K562 (cell line): ENCODE measurements around the gene SALL2. TPM values are rescaled to one million over a fixed set of nuclear protein-coding genes. Genes with fewer than 3 reads are reported as not detected.

ENCODE experiments used
- CBX5 ChIP-seq: IDR thresholded peaks from 2 replicates; pipeline ENCODE4 v1.6.1; 2014; ENCODE audit warnings: low read depth, borderline replicate concordance
- CHD7 ChIP-seq: fragments of 200-600 bp; sonication (generic); IDR thresholded peaks from one replicate; pipeline ENCODE4 v1.6.1; 2012; ENCODE audit warnings: mild to moderate bottlenecking, low read depth, low read length, inconsistent platforms
- DACH1 ChIP-seq: fragments of 450-650 bp; IDR thresholded peaks from 2 replicates; pipeline ENCODE4 v1.6.1; 2018; ENCODE audit not compliant: partially characterized antibody
- GTF3C2 ChIP-seq: IDR thresholded peaks from 3 replicates; pipeline ENCODE4 v1.6.1; 2011; ENCODE audit warnings: borderline replicate concordance, mild to moderate bottlenecking, moderate library complexity; ENCODE audit not compliant: insufficient read length; ENCODE audit errors: extremely low read depth
- HDAC1 ChIP-seq, 2 experiments: fragments of 450-650 bp; IDR thresholded peaks; 2 replicates each; pipeline ENCODE4 v1.6.1; 2016 to 2017; ENCODE audit warnings: inconsistent platforms in 1 of 2, mild to moderate bottlenecking in 1 of 2, moderate library complexity in 1 of 2
- HSF4 ChIP-seq: fragments of 250-450 bp; sonication (Bioruptor Pico); IDR thresholded peaks from 2 replicates; pipeline ENCODE4 v2.1.2; 2022; ENCODE audit warnings: mild to moderate bottlenecking, moderate library complexity, borderline replicate concordance
- SPI1 ChIP-seq: IDR thresholded peaks from 2 replicates; pipeline ENCODE4 v1.6.1; 2011; ENCODE audit warnings: low read depth, low read length, control low read depth, borderline replicate concordance
- SREBF1 ChIP-seq: fragments of 150-350 bp; IDR thresholded peaks from 2 replicates; pipeline ENCODE4 v1.6.1; 2014; ENCODE audit warnings: antibody characterized with exemption, low read depth, low read length, borderline replicate concordance
- TARDBP ChIP-seq: fragments of 450-650 bp; IDR thresholded peaks from 2 replicates; pipeline ENCODE4 v1.6.1; 2016
- U2AF2 ChIP-seq: fragments of 200-400 bp; formaldehyde crosslinking; optimal IDR thresholded peaks from 2 replicates; pipeline ENCODE3; 2017; ENCODE audit warnings: low read depth, mild to moderate bottlenecking, low read length
- ZNF217 ChIP-seq: sonication (generic); formaldehyde crosslinking; IDR thresholded peaks from 2 replicates; pipeline ENCODE4 v1.8.0; 2022; ENCODE audit warnings: mild to moderate bottlenecking, missing genetic modification reagents
- polyA plus RNA-seq, 8 experiments: library from polyadenylated mRNA; depleted of rRNA in 4 of 8; stranded (reverse) in 5 of 8; unstranded in 3 of 8; fragments of >200 nt; fragmentation: Nextera tagmentation in 2 of 8; fragmentation: Illumina TruSeq in 1 of 8; extraction: Ambion mirVana in 2 of 8; extraction: Trizol in 1 of 8; gene quantifications; 2 replicates each; pipeline versions ENCODE4 v1.2.1 to v1.2.3, GENCODE V29; 2011 to 2014; ENCODE audit warnings: inconsistent platforms in 1 of 8, missing spikeins in 1 of 8
- total RNA-seq, 7 experiments: library from RNA; depleted of rRNA in 6 of 7; stranded (reverse); fragments of >200 nt in 6 of 7; fragmentation: Illumina TruSeq in 2 of 7; extraction: Trizol in 2 of 7; gene quantifications; 2 replicates each; pipeline versions ENCODE4 v1.2.1 to v1.2.3, GENCODE V29; 2011 to 2021; ENCODE audit warnings: low replicate concordance in 1 of 7

Gene SALL2
- total and polyA plus RNA-seq, 9 of the 15 experiments (the other 6 are each of a cell fraction or from before 2014, with no cell fraction given), result 6.6 to 30.4 (median 12.9) TPM

GRCh38 chr14:21510735-21511657 is 15.2 kb downstream of the SALL2 start, which contains the start of gene METTL3 (continued):
- peak in 1 of 2 experiments; percentile 91; a peak in 2 of 4 replicates for TF ChIP-seq HDAC1 (IDR thresholded peaks at IDR 0.05)
- no peak for TF ChIP-seq ZNF217 (CRISPR knock-in tag)
- TF ChIP-seq SPI1, result no peak
- TF ChIP-seq TARDBP, result no peak
- TF ChIP-seq CHD7, result no peak
- TF ChIP-seq DACH1, result no peak
- TF ChIP-seq GTF3C2, result no peak
- TF ChIP-seq HSF4, result no peak
- no peak for TF ChIP-seq U2AF2
- no peak for TF ChIP-seq SREBF1
- TF ChIP-seq CBX5, result no peak
